ENCODE data around the gene AEBP1.

AEBP1 gene

GRCh38 chr7:44104860-44105771, 971 bp downstream of the AEBP1 start:
- DNase-seq (ENCODE audit: low spot score): peak; percentile 59

GRCh38 chr7:44105832-44106231, 1.7 kb downstream of the AEBP1 start:
- DNase-seq (ENCODE audit: low spot score): no peak

GRCh38 chr7:44106311-44107065, 2.3 kb downstream of the AEBP1 start:
- DNase-seq (ENCODE audit: low spot score): no peak

GRCh38 chr7:44107116-44107960, 3.2 kb downstream of the AEBP1 start:
- DNase-seq (ENCODE audit: low spot score): no peak

DNA sequence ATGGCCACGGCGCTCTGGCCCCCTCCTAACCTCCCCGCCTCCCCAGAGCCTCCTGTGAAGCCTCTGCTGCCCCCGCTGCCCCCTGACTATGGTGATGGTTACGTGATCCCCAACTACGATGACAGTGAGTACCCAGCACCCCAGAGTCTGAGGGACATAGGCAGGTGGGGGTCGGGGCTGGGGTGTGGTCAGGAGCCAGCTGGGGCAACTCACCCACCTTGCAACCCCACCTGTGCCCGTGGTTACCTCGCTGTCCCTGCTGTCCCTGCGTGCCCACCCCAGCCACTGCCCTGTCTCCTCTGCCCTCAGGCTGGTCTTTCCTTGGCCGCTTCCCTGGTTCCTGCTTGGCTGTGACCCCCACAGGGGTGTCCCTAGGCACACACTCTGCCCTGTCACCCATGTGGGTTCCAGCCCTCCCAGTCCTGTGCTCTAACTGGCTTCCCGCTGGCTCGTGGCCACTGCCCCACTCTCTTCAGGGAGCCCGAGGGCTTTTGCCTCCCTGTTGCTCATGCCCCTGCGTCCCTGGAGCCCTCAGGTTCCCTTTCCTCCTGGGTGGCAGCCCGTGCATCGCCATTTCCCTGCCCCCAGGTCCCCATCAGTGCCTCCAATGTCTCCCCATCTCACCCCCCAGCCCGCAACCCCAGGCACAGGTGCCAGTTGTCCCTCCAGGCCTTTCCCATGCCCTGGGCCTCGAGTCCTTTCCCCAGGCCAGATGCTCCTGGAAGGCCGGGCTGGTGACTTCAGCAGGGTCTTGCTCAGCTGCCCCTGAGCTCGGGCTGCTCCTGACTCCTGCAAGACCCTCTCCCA, 4.0 kb downstream of the AEBP1 start:
- DNase-seq (ENCODE audit: low spot score): no peak

DNA sequence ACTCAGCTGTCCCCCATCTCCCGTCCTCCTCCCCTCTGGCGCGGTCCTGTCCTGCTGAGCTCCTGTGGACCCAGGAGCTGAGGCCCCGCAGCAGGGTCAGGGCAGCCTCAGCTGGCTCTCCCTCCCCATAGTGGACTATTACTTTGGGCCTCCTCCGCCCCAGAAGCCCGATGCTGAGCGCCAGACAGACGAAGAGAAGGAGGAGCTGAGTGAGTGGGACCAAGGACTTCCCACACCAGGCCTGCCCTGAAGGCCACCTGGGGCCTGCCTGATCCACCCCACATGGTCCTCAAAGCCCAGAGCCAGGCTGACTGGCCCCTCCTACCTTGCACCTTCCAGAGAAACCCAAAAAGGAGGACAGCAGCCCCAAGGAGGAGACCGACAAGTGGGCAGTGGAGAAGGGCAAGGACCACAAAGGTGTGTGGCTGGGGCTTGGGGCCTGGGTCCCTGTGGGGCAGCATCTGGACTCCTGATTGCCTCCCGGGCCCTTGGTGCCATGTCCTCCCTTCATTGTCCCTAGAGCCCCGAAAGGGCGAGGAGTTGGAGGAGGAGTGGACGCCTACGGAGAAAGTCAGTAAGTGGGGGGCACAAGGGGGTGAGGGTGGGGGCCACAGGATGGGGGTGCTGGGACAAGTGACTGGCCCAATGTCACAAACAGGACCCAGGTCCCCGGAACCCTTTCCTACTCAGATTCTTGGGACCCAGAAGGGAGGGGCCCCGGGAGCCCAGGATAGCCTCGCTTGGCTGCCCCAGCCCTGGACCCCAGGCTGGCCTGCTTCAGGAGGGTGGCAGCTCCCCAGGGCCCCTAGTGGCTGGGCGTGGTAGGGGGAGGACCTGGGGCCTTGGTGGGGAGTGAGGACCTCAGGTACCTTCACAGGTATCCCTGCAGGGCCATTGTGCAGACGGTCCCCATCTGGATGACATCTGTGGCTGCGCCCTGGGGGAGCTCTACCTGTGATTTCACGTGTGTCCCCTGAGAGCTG, 4.9 kb downstream of the AEBP1 start:
- DNase-seq (ENCODE audit: low spot score): no peak

GRCh38 chr7:44109991-44110390, 5.8 kb downstream of the AEBP1 start:
- no peak for DNase-seq (ENCODE audit: low spot score)

DNA sequence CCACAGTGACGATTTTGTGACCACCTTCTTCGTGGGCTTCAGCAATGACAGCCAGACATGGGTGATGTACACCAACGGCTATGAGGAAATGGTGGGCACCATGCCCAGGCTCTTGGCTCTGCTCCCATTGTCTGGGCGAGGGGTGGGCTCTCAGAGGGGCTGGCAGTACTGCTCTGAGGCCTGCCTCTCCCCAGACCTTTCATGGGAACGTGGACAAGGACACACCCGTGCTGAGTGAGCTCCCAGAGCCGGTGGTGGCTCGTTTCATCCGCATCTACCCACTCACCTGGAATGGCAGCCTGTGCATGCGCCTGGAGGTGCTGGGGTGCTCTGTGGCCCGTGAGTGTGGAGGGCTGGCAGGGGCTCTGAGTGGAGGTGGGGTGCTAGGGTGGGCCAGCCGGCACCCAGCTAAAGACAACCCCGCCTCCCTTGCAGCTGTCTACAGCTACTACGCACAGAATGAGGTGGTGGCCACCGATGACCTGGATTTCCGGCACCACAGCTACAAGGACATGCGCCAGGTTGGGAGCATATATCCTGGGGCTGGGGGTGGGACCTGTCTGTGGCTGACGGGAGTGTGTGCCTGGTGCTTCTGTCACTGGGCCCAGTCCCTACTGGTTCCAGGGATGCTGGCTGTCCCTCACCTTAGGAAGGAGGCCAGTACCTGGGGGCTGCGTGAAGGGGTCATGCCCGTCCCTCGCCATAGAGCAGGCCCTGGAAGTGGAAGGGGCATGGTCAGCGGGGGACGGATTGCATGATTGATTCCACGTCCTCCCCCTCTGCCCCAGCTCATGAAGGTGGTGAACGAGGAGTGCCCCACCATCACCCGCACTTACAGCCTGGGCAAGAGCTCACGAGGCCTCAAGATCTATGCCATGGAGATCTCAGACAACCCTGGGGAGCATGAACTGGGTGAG, 6.8 kb downstream of the AEBP1 start:
- DNase-seq (ENCODE audit: low spot score): no peak

DNA sequence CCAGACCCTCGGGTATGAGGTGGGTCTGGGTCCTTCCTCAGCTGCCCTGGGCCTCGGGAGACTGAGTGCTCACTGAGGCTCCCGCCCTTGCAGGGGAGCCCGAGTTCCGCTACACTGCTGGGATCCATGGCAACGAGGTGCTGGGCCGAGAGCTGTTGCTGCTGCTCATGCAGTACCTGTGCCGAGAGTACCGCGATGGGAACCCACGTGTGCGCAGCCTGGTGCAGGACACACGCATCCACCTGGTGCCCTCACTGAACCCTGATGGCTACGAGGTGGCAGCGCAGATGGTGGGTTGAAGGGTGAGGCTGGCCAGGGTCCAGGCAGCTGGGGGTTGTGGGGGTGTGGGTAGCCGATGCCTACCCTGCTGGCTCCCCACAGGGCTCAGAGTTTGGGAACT, 7.6 kb downstream of the AEBP1 start:
- no peak for DNase-seq (ENCODE audit: low spot score)

DNA sequence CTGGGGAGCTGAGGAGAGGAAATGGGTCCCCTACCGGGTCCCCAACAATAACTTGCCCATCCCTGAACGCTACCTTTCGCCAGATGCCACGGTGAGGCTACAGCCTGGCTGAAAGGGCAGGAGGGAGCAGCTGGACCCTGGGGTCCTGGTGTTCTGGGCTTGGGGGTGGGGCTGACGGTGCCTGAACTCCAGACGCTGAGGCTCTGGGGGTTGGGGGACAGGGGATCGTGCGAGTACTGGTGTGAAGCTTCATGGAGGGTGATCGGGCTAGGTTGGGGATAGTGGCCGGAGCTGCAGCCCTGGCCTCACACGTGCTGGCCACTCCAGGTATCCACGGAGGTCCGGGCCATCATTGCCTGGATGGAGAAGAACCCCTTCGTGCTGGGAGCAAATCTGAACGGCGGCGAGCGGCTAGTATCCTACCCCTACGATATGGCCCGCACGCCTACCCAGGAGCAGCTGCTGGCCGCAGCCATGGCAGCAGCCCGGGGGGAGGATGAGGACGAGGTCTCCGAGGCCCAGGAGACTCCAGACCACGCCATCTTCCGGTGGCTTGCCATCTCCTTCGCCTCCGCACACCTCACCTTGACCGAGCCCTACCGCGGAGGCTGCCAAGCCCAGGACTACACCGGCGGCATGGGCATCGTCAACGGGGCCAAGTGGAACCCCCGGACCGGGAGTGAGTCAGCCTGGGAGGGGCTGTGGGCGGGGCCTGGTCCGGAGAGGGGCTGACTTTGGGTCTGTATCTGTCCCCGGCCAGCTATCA, 8.3 kb downstream of the AEBP1 start:
- DNase-seq (ENCODE audit: low spot score): no peak

GRCh38 chr7:44112997-44113763, 9.0 kb downstream of the AEBP1 start:
- DNase-seq (ENCODE audit: low spot score): no peak

DNA sequence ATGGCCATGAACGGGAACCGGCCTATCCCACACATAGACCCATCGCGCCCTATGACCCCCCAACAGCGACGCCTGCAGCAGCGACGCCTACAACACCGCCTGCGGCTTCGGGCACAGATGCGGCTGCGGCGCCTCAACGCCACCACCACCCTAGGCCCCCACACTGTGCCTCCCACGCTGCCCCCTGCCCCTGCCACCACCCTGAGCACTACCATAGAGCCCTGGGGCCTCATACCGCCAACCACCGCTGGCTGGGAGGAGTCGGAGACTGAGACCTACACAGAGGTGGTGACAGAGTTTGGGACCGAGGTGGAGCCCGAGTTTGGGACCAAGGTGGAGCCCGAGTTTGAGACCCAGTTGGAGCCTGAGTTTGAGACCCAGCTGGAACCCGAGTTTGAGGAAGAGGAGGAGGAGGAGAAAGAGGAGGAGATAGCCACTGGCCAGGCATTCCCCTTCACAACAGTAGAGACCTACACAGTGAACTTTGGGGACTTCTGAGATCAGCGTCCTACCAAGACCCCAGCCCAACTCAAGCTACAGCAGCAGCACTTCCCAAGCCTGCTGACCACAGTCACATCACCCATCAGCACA, 9.7 kb downstream of the AEBP1 start:
- no peak for DNase-seq (ENCODE audit: low spot score)

DNA sequence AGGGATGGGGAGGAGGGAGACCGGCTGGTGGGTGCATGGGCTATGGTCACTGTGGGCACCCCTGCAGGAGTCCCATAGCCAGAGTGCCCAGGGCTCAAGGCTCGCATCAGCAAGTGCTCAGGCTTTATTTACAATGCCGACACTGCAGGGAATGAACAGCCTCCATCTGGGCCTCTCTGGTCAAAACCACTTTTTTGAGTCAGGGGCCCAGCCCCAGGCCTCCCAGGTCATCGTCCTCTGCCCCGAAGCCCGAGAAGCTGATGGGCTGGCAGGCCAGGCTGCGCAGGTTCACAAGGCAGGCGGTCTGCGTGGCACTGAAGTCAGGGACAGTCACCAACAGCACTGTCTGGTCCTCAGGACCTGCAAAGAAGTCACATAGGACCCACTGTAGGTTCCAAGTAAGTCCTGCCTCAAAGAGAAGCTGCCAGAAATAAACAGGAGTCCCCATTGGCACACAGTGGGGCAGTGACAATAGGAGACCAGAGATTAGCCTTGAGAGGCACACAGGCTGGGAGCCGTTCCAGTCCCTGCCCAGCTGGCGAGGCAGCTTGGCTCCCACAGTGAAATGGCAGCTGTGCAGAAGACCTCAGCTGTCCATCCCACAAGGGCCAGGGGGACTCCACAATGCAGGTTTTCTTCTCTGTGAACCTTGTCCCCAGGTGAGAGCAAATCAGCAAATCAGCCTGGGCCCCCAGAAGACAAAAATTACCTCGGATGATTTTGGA, 10.6 kb downstream of the AEBP1 start:
- DNase-seq (ENCODE audit: low spot score): peak; percentile 97

GRCh38 chr7:44116087-44116788, 12.1 kb downstream of the AEBP1 start:
- no peak for DNase-seq (ENCODE audit: low spot score)

DNA sequence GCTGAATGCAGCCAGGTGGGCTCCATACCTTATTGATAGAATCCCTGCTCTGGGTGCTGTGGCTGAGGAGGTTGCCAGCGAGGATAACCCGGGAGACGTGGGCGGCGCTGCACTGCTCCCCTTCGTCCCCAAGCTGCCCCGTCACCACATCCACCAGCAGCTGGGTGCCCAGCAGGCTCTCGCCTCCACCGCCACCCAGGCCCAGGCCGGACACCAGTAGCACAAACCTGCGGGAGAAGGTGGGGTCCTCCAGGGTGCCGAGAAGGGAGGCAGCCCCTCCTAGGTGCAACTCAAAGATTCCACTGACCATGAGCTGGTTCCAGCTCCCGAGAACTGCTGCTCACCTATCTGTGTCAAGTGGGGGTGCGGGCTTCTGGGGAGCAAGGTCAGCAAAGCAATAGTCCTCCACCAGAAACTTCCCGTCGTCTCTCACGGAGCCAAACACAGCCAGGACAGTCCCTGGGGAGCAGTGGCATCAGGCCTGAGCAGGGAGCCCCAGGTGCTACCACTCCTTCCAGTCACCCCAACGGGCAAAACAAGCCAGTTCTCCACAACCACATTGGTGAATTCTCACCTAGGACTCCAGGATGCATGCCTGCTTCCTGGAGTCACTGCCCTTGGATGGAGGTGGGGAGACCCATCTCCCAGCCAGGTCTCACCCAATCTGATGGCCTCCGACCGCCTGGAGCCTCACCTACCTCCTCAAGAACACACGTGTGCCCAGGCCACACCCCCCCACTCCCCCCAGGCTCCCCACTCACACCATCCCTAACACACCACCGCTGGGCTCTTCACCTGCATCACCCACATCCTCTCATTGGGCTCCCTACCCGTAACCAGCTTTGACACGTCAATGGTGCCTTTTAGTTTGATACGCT, 12.9 kb downstream of the AEBP1 start:
- no peak for DNase-seq (ENCODE audit: low spot score)

All from pons (tissue), 1 donor.